OCI-LY7 (cell line): Measurements from ENCODE around the gene LUZP1.

Source experiments
- EZH2phosphoT487 ChIP-seq: fragments of 200-600 bp; sonication (generic); IDR thresholded peaks from 2 replicates; pipeline ENCODE4 v1.6.1; 2018; ENCODE audit warnings: low read depth, borderline replicate concordance, mild to moderate bottlenecking, mixed run types, antibody characterized with exemption, low read length, moderate library complexity, mixed read lengths
- TF ChIP-seq, protein P1 (sequence below): fragments of 200-600 bp; sonication (generic); conservative IDR thresholded peaks from 2 replicates; pipeline ENCODE4 v1.5.1; 2014; ENCODE audit warnings: mild to moderate bottlenecking, antibody characterized with exemption, low read length, moderate library complexity, mixed read lengths

DNA sequence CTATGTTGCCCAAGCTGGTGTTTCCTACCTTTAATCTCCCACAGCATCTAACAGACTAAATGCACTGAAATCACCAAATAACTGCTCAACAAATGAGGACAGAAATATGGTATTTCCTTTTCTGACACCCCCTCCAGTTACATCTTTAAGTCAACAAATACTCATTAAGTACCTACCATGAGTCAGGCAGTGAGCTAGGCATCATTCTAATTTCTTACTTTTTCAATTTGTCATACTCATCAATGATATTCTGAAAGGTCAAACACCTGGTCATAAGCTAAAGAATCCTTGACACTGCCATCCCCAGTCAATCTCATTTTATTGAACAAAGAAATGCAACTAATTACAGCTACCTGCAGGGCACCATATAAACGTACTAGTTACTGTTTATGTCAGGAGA lies 36.6 kb downstream of the LUZP1 start:
- TF ChIP-seq, protein P1, sequence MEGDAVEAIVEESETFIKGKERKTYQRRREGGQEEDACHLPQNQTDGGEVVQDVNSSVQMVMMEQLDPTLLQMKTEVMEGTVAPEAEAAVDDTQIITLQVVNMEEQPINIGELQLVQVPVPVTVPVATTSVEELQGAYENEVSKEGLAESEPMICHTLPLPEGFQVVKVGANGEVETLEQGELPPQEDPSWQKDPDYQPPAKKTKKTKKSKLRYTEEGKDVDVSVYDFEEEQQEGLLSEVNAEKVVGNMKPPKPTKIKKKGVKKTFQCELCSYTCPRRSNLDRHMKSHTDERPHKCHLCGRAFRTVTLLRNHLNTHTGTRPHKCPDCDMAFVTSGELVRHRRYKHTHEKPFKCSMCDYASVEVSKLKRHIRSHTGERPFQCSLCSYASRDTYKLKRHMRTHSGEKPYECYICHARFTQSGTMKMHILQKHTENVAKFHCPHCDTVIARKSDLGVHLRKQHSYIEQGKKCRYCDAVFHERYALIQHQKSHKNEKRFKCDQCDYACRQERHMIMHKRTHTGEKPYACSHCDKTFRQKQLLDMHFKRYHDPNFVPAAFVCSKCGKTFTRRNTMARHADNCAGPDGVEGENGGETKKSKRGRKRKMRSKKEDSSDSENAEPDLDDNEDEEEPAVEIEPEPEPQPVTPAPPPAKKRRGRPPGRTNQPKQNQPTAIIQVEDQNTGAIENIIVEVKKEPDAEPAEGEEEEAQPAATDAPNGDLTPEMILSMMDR = no peak
- TF ChIP-seq EZH2phosphoT487 = no peak
